Ishikawa (cell line): ENCODE measurements around the gene NAV2.

Source experiments
- CEBPB ChIP-seq: IDR thresholded peaks from 2 replicates; pipeline ENCODE4 v1.6.1; 2012
- CREB1 ChIP-seq: IDR thresholded peaks from 2 replicates; pipeline ENCODE4 v1.6.1; 2012; ENCODE audit warnings: low read depth
- EGR1 ChIP-seq: IDR thresholded peaks from 2 replicates; pipeline ENCODE4 v1.6.1; 2012
- EP300 ChIP-seq: IDR thresholded peaks from 2 replicates; pipeline ENCODE4 v1.6.1; 2012; ENCODE audit warnings: borderline replicate concordance
- FOXM1 ChIP-seq: IDR thresholded peaks from 2 replicates; pipeline ENCODE4 v1.6.1; 2012; ENCODE audit warnings: low read depth, borderline replicate concordance
- MAX ChIP-seq: IDR thresholded peaks from 2 replicates; pipeline ENCODE4 v1.6.1; 2012
- NFIC ChIP-seq: IDR thresholded peaks from 2 replicates; pipeline ENCODE4 v1.6.1; 2012
- RAD21 ChIP-seq: IDR thresholded peaks from 2 replicates; pipeline ENCODE4 v1.6.1; 2012; ENCODE audit warnings: low read depth
- REST ChIP-seq: IDR thresholded peaks from 2 replicates; pipeline ENCODE4 v1.6.1; 2012; ENCODE audit warnings: low read depth, mild to moderate bottlenecking
- TAF1 ChIP-seq: IDR thresholded peaks from 2 replicates; pipeline ENCODE4 v1.6.1; 2012; ENCODE audit warnings: low read depth, mild to moderate bottlenecking
- TCF12 ChIP-seq: IDR thresholded peaks from 2 replicates; pipeline ENCODE4 v1.6.1; 2012; ENCODE audit warnings: low read depth
- TEAD4 ChIP-seq: IDR thresholded peaks from 2 replicates; pipeline ENCODE4 v1.6.1; 2012
- USF1 ChIP-seq: IDR thresholded peaks from 2 replicates; pipeline ENCODE4 v1.6.1; 2012
- YY1 ChIP-seq: IDR thresholded peaks from 2 replicates; pipeline ENCODE4 v1.6.1; 2012; ENCODE audit warnings: low read depth
- ZBTB7A ChIP-seq: IDR thresholded peaks from 2 replicates; pipeline ENCODE4 v1.6.1; 2012; ENCODE audit warnings: low read depth

Gene NAV2

GRCh38 chr11:19673924-19674729 lies 38.5 kb upstream of the NAV2 start:
- TF ChIP-seq MAX = no peak
- no peak for TF ChIP-seq RAD21
- TF ChIP-seq FOXM1 = no peak
- TF ChIP-seq CEBPB = no peak
- no peak for TF ChIP-seq ZBTB7A
- TF ChIP-seq EP300 = no peak
- no peak for TF ChIP-seq YY1
- TF ChIP-seq TCF12 = no peak
- TF ChIP-seq EGR1 = no peak
- no peak for TF ChIP-seq TAF1
- TF ChIP-seq CREB1 = no peak
- TF ChIP-seq REST = no peak
- no peak for TF ChIP-seq TEAD4

GRCh38 chr11:19674836-19675235 lies 37.8 kb upstream of the NAV2 start:
- no peak for TF ChIP-seq FOXM1
- TF ChIP-seq NFIC = no peak
- no peak for TF ChIP-seq USF1
- no peak for TF ChIP-seq CEBPB
- no peak for TF ChIP-seq EP300
- TF ChIP-seq TCF12 = no peak

- TF ChIP-seq EP300 = no peak
- no peak for TF ChIP-seq NFIC
- no peak for TF ChIP-seq EGR1
- TF ChIP-seq TCF12 = no peak
- no peak for TF ChIP-seq USF1
- no peak for TF ChIP-seq MAX
- no peak for TF ChIP-seq CEBPB
- no peak for TF ChIP-seq RAD21
- TF ChIP-seq FOXM1 = no peak
- TF ChIP-seq TEAD4 = no peak
Measured at GRCh38 chr11:19675397-19675796, 37.2 kb upstream of the NAV2 start.

GRCh38 chr11:19676475-19677380 lies 35.9 kb upstream of the NAV2 start:
- no peak for TF ChIP-seq TEAD4
- TF ChIP-seq CEBPB = no peak
- no peak for TF ChIP-seq ZBTB7A
- no peak for TF ChIP-seq FOXM1
- no peak for TF ChIP-seq YY1
- no peak for TF ChIP-seq EP300
- TF ChIP-seq REST = no peak
- no peak for TF ChIP-seq USF1
- TF ChIP-seq MAX = no peak
- no peak for TF ChIP-seq TCF12
- TF ChIP-seq NFIC = no peak
- TF ChIP-seq EGR1 = no peak
- TF ChIP-seq CREB1 = no peak
- no peak for TF ChIP-seq TAF1
- no peak for TF ChIP-seq RAD21
